GM19328 (cell line): ENCODE measurements around the gene GPR15.
"Not testable (repeated sequence)": the region's sequence is repeated elsewhere in the genome, so short reads cannot be mapped to it uniquely, and the experiment has no call there.

ENCODE experiments used
- ATAC-seq: cut with Tn5 transposase; IDR thresholded peaks from one replicate; pipeline ENCODE4 v1.9.1; 2021; ENCODE audit warnings: mild to moderate bottlenecking, moderate library complexity; ENCODE audit not compliant: unreplicated experiment

The GPR15 gene

DNA sequence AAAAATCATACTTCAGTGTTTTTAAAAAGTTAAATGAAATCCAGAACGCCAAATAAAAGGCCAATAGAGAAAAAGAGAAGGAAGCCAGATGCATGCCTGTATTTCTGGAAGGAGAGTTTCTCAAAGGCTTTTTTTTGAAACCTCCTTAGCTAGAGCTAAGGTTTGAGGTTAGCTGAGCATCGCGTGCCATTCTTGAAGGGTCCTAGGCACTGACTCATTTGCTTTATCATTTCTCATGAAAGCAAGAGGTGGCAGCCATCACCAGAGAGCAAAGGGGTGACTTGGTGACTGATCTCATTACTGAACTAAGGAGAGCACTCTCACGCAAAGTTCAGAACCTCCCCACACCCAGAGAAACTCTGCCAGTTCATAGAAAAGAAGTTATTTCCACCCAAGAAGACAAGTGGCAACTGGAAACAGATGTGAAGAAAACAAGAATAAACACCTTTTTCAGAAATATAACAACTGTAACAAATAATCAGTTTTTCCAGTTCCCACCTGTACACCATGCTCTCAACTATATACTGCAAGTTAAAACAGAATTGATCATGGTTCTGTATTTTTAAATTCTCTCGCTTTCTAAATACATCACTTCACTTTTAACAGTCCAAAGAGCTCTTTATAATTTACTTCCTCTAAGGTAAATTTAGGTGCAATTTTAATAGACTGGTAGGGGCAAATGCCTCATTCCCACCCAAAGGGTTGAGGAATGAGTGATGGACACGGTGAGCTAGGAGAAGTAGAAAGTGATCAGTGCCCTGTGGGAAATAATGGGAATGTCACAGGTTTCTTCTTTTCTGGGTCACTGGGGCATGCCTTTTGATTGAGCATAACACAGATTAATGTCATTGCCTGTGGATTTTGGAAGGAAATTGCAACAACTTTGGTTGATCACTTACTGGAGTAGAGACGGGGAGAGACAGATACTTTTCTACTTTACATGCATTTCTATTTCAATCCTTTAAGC, 24.7 kb downstream of the GPR15 start:
- peak; percentile 71 for ATAC-seq

DNA sequence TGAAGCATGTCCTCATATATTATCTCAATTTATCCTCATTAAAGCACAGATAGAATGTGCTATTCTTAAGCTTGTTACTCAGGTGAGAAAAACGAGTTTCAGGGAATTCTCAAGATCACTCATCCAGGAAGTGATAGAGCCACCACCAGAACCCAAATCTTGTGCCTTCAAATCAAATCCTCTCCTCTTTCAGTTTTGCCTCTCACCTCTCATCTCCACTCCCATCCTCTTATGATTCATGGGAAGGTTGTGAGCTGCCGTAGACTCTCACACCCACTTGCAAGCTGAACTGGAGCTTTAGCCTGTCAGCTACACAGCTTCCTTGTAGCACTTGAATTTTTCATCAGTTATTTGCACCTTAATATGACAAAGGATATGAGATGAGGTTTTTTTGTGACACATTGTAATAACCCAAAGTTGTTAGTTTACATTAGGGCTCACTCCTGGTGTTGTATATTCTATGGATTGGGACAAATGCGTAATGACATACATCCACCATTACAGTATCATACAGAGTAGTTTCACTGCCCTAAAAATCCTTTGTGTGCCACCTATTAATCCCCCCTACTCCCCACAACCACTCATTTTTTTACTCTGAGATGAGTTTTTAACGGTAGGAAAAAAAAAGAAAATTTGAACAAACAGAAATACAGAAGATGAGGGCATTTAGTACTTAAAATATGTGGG, 25.7 kb downstream of the GPR15 start:
- ATAC-seq = no peak

DNA sequence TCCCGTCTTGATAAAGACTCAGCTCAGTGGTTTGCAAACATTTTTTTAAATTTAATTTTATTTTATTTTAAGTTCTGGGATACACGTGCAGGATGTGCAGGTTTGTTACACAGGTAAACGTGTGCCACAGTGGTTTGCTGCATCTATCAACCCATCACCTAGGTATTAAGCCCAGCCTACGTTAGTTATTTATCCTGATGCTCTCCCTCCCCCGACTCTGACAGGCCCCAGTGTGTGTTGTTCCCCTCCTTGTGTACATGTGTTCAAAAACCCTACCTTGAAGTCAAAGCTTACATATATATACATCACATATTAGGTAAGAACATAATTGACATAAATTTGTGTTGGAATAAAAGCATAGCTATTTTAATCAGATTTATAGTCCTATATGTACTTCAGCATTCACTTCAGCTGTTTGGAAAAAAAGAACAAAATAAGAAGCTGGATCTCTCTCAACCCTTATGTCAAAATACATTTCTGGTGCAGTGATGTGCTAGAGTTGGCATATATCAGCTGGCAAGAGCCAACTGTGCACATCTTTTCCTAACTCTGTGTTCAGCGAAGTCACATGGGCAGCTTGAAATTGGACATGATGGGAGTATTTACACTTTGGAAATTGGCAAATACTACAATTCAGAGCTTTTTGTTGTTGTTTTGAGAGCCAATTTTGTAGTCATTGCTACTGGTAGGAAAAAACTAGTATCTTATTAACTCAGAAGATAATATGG, 26.5 kb downstream of the GPR15 start:
- no peak for ATAC-seq

DNA sequence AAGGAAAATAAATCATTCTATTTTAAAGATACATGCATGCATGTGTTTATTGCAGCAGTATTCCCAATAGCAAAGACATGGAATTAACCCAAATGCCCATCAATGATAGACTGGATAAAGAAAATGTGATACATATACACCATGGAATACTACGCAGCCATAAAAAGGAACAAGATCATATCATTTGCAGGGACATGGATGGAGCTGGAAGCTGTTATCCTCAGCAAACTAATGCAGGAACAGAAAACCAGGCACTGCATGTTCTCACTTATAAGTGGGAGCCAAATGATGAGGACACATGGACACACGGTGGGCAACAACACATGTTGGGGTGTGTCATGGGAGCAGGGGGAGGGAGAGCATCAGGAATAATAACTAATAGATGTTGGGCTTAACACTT, 28.0 kb downstream of the GPR15 start:
- not testable (repeated sequence) for ATAC-seq

DNA sequence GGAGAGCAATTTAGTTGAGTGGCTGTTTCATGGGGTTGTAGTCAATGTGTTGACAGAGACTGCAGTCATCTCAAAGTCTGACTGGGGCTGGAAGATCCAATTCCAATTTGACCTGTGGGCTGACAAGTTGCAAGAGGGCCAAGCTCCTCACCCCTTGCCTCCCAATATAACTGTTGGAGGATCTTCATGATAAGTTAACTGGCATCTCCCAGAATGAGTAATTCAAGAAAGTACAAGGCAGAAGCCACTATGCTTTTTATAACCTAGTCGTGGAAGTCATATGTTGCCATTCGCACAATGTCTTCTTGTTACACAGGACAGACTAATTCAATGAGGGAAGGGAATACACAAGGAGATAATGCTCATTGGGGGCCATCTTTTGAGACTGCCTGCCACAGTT, 29.1 kb downstream of the GPR15 start:
- no peak for ATAC-seq

DNA sequence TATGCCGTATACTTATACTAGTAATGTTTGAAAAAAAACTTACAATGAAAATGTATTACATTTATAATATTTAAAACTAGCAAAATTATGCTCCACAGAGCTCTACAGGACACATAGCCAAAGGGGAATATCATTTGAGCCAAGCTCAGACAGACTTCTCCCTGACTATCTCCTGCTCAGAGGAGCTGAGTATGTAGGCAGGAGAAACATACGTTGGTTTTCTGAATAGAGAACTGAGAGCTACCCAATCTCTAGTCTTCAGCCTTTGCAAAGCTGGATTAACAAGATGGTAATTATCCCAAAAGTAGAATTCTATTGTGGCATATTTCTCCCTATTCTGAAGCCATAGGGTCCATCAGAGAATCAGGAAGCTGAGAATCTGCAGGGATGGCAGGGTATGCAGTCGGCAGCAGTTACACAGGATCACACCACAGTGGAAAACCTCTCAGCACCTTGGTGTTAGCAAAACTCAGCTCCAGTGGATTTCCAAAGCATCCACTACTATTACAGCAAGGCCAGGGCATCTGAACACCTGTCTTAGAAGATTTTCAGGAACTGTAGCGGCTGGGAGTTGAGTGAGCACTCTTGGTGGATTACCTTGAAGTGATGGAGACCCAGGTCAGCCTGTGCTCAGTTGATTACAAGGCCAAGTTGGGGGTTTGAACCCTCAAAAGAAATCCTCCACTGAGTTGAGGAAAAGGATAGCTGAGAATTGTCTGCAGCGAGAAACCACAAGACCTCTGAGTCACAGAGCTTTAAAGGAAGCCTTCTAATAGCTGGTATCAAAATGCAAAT, 30.1 kb downstream of the GPR15 start:
- no peak for ATAC-seq

DNA sequence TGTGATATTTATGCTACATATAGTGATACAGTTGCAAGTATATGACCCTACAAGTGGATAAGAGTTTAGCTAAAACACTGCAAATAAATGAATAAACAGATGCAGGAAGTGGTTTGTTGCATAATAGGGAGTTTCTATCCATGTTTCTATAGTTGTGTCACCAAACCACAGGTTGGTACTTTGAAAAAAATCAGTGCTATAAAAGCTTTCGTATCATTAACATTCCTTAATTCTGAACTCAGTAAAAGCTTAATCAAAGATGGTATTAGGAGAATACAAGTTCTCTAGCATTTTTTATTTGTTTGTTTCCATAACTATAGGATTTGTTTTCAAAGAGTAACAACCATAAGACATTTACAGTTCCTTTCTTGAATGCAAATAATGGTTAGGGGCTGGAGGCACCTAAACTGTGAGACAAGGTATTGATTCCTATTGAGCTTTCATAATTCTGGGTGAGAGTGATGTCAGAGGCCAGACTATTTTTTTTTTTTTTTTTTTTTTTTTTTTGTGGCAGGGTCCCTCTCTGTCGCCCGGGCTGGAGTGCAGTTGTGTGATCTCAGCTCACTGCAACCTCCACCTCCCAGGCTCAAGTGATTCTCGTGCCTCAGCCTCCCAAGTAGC, 32.0 kb downstream of the GPR15 start:
- ATAC-seq = peak; percentile 46

DNA sequence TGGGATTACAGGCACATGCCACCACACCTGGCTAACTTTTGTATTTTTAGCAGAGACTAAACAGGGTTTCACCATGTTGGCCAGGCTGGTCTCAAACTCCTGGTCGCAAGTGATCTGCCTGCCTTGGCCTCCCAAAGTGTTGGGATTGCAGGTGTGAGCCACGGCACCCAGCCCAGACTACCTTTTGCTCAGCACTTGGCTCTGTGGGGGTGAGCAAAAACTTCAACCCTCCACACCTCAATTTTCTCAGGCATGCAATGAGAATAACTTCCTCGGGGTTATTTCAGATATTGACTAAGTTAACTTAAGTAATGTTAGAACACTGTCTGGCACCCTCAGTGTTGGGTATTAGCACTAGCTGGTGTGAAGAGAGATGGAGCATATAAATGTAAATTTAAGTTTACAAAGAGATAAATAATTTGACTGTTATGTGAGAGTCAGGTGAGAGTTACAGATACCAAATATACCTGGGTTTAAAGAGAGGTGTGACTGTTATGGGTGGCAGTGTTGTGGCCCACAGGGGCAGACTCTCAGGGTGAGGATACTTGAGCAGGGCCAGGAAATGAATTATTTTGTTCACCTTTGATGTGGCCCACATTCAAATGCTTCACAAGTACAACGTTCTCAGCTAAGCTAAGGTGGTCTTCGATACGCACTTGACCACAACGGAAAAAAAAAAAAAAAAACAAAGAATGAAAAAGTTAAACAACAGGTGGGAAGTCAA, 32.7 kb downstream of the GPR15 start:
- no peak for ATAC-seq

DNA sequence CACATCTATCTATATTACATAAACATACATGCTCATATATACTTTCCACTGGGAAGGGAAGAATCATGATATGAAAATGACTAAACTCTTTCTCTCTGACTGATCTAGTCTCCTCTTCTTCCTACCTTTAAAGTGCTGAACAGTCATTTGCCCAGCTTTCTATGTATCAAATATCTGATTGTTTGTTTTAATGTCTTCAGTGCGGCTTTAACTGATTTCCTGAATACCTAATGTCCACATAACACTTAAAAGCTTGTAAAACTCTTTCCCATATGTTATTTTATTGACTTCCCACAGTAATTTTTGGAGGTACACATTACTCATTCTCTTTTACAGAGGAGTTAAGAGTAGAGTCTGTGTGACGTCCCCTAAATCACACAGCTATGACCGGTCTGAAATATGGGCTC, 33.5 kb downstream of the GPR15 start:
- no peak for ATAC-seq

DNA sequence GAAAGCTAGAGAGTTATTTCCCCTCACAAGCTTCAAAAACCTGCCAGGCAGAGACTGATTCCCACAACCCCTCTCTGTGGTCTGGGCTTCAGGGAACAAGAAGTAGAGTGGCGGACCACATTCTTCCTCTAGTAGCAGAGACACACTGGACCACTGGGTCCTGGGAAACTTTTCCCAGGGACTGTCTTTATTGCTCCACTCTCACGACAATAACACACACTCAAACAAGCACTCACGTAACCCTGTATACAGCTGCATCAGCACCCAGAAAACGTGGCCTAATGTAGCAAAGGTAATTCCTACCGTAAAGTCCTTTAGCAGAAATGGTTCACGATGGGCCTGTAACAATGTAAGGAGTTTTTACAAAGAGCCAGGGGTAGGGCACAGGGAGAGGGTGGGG, 34.1 kb downstream of the GPR15 start:
- ATAC-seq = no peak

DNA sequence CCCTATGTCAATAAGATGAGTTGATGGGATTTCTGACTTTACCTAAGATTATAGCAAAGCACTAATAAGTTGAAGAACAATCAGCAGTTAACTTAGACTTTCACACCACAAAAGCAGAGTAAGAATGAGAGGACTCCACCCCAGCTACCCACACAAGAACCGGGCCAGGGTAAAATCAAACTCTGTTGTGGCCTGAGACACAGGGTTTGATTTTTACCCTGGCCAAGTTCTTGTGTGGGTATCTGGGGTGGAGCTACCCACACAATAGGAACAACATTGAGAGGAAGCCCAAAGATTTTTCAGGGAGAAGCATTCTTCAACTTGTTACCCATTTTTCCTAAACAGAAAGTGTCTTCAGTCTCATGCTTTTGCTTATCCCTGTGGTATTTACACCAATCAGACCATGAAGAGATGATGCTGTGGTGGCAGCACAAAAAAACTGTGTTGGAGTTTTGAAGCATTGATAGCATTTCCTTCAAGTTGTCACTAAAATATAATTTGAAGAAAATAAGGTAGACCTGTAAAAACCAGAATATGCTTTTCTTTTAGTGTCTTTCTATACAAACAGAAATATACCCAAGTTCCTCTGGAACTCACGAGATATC, 36.0 kb downstream of the GPR15 start:
- ATAC-seq = no peak

DNA sequence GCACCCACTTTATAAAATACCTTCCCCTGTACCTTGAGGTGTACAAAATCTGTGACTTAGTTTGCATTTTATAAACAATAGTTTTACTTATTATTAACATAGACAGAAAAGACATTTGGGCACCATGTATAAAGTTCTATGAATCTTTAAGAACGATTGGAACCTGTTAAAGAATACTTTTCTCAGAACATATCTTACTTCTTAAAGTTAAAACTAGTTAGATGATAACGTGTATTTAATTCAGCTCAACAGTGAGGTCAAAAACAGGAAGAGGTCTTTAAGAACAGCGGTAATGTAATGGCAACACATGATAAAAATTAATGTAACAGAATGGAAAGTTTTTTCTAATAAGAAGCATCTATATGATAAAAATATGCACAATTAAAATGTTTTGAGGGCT, 36.6 kb downstream of the GPR15 start:
- no peak for ATAC-seq

DNA sequence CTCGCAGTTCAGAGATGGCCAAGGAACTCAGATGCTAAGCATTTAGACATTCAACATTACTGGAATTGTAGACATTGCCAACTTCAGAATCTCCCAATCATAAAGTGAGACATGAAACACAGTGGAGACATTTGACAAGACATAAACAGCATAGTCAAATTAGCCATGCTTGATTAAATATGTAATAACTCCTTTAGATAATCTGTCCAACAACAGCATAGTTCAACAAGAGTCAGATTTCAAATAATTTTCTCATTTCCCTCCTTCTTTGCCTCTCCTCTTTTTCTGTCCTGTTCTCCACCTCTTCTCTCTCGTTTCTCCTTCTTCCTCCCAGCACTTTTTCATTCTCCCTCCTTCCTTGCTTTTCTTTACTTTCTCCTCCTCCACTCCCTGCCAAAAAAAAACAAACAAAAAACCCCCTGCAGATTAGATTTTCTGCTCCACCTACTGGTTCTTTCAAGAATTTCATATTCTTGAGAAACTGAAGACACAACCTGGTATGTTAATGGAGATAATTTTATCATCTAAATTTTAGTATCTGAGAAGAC, 41.5 kb downstream of the GPR15 start:
- peak; percentile 61 for ATAC-seq

DNA sequence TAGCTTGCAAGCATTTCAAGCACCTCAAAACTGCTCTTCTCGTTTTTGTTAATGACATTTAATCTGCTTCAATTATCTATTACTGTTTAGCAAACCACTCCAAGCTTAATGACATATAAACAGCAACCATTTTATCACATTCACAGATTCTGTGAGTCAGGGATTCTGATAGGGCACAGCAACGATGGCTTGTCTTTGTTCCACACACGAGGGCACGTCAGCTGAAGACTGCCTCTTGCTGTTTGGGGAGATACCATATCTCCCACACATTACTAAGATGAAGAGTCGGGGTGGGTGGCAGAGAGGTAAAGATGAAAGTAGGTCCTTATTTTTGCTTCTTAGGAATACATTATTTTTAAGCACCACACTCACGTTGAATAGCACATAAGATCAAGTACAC, 42.4 kb downstream of the GPR15 start:
- no peak for ATAC-seq

DNA sequence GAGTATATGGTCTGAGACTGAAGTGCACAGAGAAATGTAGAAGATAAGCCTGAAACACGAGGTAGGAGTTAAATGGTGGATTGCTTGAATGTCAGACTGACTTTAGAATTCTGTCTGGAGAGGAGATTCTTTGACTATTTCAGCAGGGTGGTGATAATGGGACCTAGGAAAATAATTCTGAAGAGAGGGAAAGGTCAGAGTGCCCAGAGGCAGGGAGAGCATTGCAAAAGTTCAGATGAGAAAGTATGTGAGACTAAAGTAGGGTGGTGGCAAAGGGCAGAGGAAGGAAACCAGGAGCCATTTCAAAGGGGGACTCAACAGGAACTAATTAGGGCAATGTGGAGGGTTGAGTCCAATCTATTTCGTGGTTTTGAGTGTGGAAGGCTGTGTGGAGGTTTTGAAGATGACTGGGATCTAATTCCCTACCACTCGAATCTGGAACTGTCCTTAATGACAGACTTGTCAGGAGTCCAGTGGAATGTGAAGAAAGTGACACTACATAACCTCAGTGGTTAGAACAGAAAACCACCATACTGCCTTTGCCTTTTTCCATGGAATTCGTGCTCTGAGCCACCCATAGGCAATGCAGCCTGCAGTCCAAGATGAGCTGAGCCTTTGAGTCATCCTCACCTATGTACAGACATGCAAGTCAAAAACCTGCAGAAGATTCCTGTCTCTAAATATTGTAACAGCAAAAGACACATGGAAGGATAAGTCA, 45.6 kb downstream of the GPR15 start:
- no peak for ATAC-seq

DNA sequence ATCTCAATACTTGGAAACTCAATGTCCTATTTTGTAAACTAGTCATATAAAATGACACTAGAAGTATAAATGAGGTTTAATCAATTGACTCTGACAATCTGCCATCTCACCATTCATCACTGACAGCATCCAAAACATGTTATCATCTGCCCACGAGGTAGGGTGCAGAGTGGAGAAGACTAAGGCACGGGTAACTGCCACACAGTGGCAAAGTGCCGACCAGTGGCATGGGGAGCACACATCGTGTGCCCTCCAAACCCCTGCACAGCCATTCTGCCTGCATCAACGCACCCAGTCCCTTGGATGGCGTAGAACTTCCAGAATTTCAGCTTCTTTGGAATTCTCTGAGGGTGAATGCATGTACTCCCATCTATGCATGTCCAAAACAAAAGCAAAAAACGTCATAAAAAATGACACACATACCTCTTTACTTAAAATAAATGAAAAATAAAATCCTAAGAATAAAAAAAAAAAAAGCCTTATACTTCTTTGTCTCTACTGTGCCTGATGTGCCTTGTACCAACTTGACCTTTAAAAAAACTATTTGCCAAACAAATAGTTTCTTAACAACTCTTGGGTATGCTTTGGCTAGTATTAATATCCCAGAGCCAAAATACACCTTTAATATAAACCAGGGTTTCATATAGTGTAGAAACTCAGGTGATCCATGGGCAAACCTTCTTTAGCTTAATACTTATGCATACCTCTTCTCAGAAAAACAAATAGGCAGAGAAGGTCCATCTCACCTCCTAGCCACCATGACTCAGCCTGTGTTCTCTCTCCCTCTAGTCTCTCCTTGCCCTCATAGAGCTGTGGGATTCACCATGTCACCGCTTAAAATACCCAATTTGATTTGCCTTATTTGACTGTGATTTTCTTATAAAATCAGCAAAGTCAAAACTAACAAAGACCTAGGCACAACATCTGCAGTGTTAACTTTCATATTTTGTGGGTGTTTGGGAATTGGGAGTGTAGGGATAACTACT, 48.9 kb downstream of the GPR15 start:
- no peak for ATAC-seq

DNA sequence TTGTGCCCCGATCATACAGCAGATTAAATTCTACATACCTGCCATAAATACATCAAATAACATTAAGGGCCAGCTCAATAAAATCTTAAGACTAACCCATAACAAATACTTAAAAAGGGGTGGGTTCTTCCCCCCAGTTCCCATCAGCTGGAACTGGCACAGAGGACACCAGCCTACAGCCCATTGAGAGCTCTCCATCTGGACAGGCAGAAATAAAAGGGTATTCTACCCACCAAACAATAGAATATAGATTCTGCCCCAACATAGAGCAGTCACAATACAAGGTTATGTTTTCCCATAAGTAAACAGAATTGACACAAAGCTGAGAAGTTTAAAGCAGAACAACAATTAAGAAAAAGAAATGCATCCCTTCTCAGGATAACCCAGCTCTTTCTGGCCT, 49.7 kb downstream of the GPR15 start:
- ATAC-seq = no peak
